ENCODE data around the gene GAS2.

- no peak for TF ChIP-seq POLR2A (IDR thresholded peaks at IDR 0.05)
- no peak for TF ChIP-seq CTCF (IDR thresholded peaks at IDR 0.05)
Observed at GRCh38 chr11:22769081-22769480, 102.7 kb downstream of the GAS2 start.

Measured in Peyer's patch (tissue), 4 donors.